ENCODE measurements around the gene KRT14. TPM values are rescaled to one million over a fixed set of nuclear protein-coding genes. Genes with fewer than 3 reads are reported as not detected.
A peak's percentile ranks its signal among the peaks of the same experiment; 100 is the strongest.
"Not testable (repeated sequence)": the region's sequence is repeated elsewhere in the genome, so short reads cannot be mapped to it uniquely, and the experiment has no call there.

The KRT14 gene
- polyA plus RNA-seq, 4 donors, result 0.24 to 0.44 (median 0.36) TPM

GRCh38 chr17:41580244-41580575 is 6.5 kb downstream of the KRT14 start:
- DNase-seq (ENCODE audit: low read depth in 4 of 4, low spot score in 3 of 4), result no peak

- DNase-seq (ENCODE audit: low read depth in 4 of 4, low spot score in 3 of 4), result peak; percentile 64 to 84 (median 76)
Observed at GRCh38 chr17:41579484-41580243, 7.0 kb downstream of the KRT14 start.

GRCh38 chr17:41578971-41579370 is 7.7 kb downstream of the KRT14 start:
- no peak for DNase-seq (ENCODE audit: low read depth in 4 of 4, low spot score in 3 of 4)

GRCh38 chr17:41578538-41578937 is 8.2 kb downstream of the KRT14 start:
- DNase-seq (ENCODE audit: low read depth in 4 of 4, low spot score in 3 of 4), result no peak

GRCh38 chr17:41576740-41577139 is 10.0 kb downstream of the KRT14 start:
- not testable (repeated sequence) for DNase-seq (ENCODE audit: low read depth in 4 of 4, low spot score in 3 of 4)

- DNase-seq (ENCODE audit: low read depth in 4 of 4, low spot score in 3 of 4), result no peak
Observed at GRCh38 chr17:41575336-41575735, 11.4 kb downstream of the KRT14 start.

- no peak for DNase-seq (ENCODE audit: low read depth in 4 of 4, low spot score in 3 of 4)
Observed at GRCh38 chr17:41571561-41572434, 14.9 kb downstream of the KRT14 start, which contains the start of gene KRT9. Gene KRT9 (minus strand): TSS chr17:41572059. CDS start chr17:41571992, 67 bp downstream.

GRCh38 chr17:41567317-41567716 is 19.4 kb downstream of the KRT14 start:
- DNase-seq (ENCODE audit: low read depth in 4 of 4, low spot score in 3 of 4), result no peak

GRCh38 chr17:41565338-41565737 is 21.4 kb downstream of the KRT14 start:
- no peak for DNase-seq (ENCODE audit: low read depth in 4 of 4, low spot score in 3 of 4)

- DNase-seq (ENCODE audit: low read depth in 4 of 4, low spot score in 3 of 4), result no peak
Observed at GRCh38 chr17:41563607-41564170, 23.0 kb downstream of the KRT14 start.

- DNase-seq (ENCODE audit: low read depth in 4 of 4, low spot score in 3 of 4), result no peak
Observed at GRCh38 chr17:41561554-41561953, 25.1 kb downstream of the KRT14 start.

GRCh38 chr17:41559548-41559947 is 27.1 kb downstream of the KRT14 start:
- DNase-seq (ENCODE audit: low read depth in 4 of 4, low spot score in 3 of 4), result no peak

- no peak for DNase-seq (ENCODE audit: low read depth in 4 of 4, low spot score in 3 of 4)
Observed at GRCh38 chr17:41556931-41557330, 29.8 kb downstream of the KRT14 start.

GRCh38 chr17:41556306-41556705 is 30.4 kb downstream of the KRT14 start:
- no peak for DNase-seq (ENCODE audit: low read depth in 4 of 4, low spot score in 3 of 4)

GRCh38 chr17:41555105-41555887 is 31.4 kb downstream of the KRT14 start:
- no peak for DNase-seq (ENCODE audit: low read depth in 4 of 4, low spot score in 3 of 4)

- no peak for DNase-seq (ENCODE audit: low read depth in 4 of 4, low spot score in 3 of 4)
Observed at GRCh38 chr17:41553987-41554680, 32.6 kb downstream of the KRT14 start.

GRCh38 chr17:41553176-41553575 is 33.5 kb downstream of the KRT14 start:
- DNase-seq (ENCODE audit: low read depth in 4 of 4, low spot score in 3 of 4), result no peak

- DNase-seq (ENCODE audit: low read depth in 4 of 4, low spot score in 3 of 4), result no peak
Observed at GRCh38 chr17:41552455-41552854, 34.2 kb downstream of the KRT14 start.

- no peak for DNase-seq (ENCODE audit: low read depth in 4 of 4, low spot score in 3 of 4)
Observed at GRCh38 chr17:41551365-41551764, 35.3 kb downstream of the KRT14 start.

- DNase-seq (ENCODE audit: low read depth in 4 of 4, low spot score in 3 of 4), result no peak
Observed at GRCh38 chr17:41549596-41550039, 37.1 kb downstream of the KRT14 start.

Data from left renal pelvis (tissue), 4 donors.